ENCODE data around the gene CNTN2.

CNTN2 gene

DNA sequence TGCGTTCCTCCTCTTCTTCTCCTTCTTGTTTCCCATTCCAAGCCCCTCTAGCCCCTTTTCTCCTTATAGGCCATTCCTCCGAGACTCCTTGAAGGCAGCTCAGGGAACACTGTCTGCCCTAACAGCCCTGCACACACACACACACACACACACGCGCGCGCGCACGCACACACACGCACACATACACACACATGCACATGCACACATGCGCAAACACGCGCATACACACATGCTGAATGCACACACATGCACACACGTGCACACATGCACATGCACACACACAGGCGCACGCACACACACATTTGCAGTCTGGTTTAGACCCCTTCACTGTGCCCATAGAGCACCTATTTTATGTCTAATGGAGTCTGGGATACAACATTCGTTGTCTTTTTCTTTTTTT, 17.8 kb upstream of the CNTN2 start:
- DNase-seq, result no peak

DNA sequence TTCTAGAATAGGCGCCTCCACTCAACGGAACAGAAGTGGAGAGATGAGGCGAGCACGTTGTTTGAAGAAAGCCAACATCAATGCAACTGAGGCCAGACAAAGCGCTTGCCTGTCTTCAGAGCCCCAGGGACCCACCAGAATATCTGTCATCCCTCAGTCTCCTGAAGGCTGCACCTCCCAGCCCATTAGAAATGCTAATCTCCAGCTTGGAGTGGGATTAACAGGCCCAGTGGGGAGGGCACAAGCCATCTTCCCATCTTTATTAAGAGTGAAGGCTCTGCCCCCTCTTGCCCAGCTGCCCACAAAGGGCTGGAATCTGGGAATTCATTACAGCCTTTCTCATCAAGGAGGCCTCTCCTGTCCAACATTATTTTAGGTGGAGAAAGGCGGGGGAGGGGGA, 16.8 kb upstream of the CNTN2 start:
- DNase-seq, result no peak

DNA sequence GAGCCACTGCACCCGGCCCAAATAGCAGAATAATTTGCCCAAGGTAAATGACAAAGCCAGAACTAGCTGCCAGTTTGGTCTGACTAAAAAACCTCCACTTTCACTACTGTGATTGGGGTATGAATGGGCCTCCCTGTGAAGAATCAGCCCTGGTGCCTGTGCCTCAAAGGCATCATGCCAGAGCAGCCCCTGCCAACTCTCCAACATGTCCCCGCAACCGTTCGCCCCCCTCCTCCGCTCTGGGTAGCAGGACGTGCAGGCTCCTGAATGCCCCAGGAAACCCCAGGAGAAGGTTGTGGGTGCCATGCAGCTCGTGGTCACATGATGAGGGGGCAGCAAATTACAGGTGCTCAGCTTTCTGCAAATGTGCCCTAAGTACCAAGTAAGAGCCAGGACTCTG, 14.6 kb upstream of the CNTN2 start:
- no peak for DNase-seq

DNA sequence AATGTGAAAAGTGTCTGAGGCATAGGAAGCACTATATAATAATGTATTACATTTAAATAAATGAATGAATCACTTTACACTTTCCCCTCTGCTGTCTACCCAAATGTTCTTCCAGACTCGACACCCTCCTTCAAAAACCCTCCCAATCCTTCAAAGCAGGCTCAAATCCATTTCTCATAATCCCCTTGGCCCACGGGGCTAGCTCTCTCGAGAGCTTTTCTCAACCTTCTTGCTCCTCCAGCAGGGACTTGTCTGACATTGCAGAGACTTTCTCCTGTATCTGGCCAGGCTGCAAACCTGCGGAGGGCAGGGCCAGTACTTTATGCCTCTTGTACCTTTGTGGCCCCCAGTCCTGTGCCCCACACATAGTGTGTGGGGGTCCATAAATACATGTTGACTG, 14.1 kb upstream of the CNTN2 start:
- DNase-seq, result no peak

DNA sequence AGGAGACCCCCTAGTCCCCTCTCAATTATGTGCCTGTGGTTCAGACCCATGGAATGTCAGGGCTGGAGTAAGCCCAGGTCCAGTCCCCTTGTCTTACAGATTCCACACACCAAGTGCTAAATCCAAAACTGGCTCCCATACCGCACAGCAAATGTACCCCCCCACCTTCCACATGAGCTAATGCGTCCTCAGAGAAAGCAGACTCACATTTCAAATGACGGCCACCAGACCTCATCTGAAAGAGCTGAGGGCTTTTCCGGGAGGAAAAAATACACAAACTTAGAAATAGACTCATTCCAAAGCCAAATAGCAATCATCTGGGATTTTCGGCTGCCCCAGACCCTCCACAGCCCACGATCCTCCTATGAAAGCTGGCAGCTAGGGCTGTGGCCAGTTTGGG, 12.8 kb upstream of the CNTN2 start:
- no peak for DNase-seq

DNA sequence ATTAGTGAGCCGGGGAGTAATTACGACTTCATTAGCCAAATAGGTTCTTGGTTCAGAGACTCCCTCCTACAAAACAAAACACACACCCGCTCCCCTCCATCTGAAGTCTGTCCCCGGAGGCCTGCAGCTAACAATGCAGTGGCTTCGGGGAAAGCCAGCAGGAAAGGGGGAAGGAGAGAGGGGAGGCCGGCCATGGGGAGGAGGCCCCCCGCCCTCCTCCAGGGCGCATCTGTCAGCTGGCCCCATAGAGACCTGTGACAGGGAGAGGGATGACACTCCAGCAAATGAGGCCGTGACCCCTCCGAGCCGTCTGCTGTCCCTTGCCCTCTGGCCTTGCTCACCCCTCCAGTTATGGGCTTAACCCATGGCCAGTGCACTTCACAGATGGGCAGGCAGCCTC, 12.1 kb upstream of the CNTN2 start:
- DNase-seq, result no peak

DNA sequence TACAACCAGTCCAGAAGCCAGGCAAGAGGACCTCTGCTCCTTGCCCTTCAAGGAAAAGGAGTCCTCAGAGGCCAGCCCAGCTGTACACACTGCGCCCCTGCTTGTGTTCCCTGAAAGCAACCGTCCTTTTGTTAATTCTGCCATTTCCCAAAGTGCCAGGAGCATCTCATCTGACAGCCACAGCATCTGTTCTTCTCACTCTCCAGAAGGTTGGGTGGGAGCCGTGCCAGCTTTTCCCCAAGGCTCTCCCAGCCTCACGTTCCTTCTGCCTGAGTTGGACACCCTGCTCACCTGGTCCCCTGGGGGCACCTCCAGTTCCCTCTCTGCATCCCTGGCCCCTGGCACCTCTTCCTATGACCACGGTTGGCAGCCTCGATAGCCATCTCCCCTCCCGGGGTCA, 10.5 kb upstream of the CNTN2 start:
- no peak for DNase-seq

DNA sequence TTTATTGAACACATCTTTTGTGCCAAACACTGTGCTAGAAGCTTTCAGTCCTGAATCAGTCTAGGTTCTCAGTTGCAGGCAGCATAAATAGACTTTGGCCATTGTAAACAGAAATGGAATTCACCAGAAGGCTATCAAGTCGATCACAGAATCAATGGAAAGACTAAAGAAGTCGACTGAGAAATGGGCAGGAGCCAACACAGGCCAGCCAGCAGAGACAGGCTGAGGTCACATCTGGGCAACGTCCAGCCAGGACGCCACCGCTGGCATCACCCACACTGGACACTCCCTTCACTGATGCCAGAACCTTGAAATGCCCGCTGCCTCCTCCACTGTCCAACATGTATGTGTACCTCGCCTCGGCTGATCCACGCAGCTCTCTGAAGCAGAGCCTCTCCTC, 5.5 kb upstream of the CNTN2 start:
- DNase-seq, result no peak

DNA sequence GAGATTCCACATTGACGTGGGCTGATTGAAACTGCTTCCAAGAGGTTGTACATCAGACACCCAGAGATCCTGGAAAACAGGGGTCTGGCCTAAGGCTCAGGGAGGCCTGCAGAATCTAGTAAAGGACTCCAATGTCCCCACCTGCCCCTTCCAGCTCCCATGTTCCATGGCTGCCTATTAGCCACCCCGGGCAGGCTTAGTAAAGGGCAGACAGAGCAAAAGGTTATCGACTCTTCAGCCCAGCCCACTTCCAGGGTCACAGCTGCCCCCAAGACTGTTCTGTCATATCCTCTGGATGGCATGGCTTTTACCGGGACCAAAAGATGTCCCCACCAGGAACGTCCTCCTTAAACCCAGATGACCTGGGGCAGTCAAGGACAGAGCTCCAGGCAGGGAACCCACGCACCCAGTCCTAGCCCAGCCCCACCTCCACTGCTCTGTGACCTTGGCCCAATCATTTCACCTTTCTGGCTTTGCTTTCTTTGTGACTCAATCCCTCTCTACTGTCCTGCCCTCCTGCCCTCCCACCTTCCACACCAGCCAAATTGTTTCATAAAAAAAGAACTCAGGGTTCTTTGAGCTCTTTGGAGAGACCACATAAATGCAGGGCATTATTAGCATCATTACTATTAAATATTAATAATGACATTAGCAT, 4.8 kb upstream of the CNTN2 start:
- no peak for DNase-seq

DNA sequence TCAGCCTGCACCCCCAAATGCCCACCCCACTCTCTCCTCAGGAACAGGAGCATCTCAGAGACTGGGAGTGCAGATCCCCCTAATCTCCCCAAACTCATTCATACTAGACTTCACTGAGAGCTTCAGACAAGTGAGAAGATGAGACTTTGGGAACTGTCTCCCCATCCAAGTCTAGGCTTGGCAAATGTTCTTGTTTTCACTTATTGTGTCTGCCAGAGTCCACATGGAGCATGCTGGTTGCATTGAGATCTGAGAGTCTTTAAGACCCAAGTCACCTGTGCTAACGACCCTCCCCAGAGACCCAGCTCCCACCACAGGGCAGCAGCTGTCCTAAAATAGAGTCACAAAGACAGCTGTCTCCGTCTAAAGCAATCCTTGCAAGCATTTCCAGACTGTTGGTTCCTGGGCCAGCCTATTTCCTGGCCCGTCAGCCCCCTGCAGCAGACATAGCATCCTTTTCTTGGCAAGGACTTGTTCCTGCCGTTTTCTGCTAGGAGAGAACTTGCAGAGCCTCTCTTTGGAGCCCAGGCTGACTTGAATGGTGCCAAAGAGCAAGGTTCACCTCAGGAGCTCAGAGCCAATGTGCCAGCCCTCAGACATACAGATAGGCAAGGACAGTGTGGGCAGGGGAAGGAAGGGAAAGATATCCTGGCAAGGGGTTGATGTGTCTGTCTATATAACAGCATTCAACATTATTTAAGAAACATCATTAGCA, 1.9 kb upstream of the CNTN2 start:
- no peak for DNase-seq

DNA sequence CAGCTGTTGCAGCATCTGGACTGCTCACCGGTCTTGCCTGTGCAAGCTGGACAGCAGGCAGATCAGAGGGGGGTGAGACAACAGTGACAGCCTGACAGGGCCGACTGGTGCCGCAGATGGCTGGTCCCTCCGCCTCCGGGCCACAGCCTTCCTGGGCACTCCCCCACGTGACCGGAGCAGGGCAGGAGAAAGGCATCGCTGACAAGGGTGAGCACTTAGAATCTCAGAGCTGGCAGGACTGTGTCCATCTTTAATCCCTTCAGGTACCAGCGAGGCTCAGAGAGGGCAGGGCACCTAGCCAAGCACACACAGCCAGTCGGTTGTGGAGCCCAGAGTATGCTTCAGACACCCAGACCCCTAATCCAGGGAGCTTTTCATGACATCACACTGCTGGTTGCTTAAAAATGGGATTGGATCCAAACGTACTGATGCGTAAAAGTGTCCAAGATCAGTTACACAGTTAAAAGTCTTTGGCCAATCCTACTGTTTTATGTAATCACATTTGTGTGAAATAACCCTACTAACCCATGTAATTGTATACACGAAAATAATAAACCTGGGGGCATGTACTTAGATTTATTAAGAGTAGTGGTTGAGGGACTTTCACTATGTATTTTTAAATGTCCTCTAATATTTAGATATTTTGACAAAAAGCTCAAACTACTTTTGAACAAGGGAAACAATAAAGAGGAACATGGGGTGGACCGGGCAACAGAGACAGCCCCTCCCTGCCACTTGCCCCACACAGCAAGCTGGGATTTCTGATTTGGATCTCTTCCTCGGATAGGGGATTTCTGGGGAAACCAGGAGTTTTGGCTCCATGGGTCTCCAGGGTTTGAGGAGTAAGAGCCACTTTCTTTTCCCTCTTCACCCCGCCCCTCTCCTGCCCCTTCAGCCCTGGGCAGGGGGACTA, 758 bp upstream of the CNTN2 start:
- DNase-seq, result no peak

DNA sequence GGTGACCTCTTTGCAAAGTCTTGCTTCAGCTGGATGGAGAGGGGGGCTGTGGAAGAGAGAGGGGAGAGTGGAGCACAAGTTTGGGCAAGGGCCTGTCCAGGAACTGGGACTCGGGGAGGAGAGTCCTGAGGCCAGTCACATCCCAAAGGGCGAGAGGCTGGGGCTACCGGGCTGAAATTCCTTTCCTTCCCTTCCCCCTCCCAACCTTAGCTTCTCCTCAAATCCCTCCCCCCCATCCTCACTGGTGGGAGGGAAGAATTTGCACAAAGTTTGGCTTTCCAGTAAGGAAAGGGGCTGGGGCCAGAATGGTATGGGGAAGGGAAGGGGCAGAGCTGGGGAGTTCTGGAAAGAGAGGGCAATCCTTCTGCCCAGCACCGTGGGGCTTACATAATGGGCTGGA, 854 bp downstream of the CNTN2 start:
- no peak for DNase-seq

DNA sequence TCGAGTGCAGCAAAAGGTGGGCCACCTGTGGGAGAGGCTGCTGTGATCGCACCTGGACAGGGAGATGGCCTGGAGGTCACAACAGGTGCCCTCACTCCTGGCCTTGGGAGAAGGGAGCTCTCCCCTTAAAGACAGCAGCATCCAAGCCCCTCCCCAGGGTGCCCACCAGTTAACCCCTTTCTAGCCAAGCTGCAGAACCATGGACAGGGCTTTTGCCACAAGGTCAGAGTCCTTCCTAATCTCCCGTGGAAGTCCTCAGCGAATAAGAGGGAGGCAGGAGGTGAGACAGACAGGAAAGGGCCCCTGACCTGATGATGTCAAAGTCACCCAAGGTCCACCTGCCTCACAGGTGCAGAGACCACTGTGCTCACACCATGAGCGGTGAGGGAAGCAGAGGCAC, 1.7 kb downstream of the CNTN2 start:
- DNase-seq, result no peak

DNA sequence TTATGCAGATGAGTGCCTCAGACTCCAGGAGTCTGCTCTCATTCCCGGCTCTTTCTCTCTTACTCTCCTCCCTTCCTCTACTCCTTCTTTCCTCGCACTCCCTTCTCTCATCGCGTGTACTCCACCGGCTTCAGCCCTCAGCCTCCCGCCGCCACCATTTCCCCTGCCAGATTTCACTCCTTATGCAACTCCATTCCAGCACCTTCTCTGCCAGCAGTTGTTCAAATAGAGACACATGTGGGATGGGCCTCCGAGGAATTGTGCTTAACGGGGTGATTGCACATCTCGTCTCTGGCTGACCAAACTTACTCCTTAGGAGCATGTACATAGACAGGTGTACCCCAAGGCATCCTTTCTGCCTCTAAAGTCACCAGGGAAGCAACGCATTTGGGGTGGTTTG, 2.1 kb downstream of the CNTN2 start:
- DNase-seq, result no peak

DNA sequence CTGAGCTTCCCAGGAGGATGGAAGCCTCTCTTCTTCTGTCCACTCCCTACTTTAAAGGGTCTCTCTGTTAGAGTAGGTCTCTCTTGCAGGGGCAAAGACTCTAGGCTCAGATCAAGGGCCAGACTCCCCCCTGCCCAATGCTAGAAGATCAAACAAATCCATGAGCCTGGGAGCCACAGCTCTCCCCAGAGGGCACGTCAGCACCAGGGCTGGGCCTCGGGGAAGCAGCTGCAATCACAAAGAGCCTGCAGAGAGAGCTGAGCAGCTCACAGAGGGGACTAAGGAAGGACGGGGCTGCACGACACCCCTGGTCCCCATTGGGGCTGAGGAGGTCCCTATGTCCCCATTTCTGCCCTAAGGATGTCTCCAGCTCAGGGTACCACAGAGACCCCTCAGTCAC, 3.9 kb downstream of the CNTN2 start:
- DNase-seq, result no peak

DNA sequence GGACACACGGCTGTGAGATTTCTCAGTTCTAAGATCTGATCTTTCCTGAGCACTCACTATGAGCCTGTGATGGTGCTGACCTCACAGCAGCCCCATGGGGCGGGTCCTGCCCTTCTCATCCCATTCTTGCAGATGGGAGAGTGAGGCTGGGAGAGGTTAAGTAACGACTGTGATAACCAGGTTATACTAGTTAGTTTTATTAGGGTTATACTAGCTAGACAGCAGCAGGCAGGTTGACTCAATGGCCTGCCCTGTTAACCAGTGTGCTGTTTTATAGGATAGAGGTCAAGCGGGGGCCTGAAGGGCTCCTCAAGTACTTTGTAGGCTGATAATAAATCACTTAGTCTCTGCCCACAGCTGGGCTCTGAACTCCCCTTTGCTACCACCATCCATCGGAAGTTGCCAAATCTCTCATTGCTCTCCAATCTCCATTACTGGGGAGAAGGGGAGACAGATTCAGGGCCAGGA, 4.8 kb downstream of the CNTN2 start:
- DNase-seq, result no peak

DNA sequence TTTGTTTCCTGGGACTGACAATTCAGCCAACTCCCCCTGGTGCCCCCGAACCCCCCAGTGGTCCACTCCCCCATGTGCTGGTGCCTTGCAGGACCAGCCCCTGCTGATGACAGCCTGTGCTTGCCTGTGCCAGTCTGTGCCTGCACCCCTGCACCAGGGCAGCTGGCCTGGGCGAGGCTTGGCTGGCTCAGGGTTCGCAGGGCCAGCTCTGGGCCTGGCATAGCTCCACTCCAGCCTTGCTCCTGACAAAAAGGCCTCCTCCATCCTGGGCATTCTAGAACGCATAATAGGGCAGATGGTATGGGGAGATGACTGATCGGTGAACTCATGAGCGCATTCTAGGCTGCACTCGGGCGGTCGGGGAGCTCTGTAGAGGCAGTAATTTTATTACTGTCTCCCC, 5.4 kb downstream of the CNTN2 start:
- DNase-seq, result no peak

DNA sequence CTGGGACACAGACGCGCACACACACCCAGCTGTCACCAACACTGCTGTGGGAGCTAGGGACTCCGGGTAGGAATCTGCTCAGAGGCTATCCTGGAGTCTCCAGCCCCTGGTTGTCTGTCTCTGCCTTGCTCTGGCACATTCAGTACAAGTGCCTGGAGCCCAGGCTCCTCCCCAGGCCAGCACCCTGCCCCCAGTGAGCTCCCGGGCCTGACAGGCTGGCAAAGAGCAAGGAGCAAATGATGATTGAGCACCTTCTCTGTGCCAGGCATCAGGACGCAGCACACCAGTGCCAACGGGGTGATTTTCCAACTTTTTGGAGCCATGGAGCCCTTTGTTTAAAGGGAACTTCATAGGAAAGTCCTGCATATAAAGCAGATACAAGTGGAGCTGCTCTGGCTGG, 6.5 kb downstream of the CNTN2 start:
- no peak for DNase-seq

DNA sequence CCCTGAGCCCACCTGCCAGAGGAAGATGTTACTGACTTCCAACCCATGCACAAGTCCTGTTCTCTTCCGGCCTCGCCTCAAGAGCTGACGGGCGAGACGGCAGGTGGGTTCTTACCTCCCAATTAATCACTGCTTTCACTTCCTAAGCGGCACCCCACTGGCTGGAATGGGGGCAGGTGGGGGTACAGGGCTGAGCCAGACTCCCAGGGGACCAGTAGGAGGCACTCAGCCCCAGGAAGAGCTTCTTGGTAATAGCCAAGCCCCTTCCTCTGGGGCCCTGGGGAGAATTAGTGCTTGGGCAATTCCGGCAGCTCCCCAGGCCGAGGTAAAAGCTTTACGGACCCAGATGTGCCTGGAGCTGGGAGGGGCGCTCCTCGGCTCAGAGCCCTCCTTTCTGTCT, 9.7 kb downstream of the CNTN2 start:
- no peak for DNase-seq

DNA sequence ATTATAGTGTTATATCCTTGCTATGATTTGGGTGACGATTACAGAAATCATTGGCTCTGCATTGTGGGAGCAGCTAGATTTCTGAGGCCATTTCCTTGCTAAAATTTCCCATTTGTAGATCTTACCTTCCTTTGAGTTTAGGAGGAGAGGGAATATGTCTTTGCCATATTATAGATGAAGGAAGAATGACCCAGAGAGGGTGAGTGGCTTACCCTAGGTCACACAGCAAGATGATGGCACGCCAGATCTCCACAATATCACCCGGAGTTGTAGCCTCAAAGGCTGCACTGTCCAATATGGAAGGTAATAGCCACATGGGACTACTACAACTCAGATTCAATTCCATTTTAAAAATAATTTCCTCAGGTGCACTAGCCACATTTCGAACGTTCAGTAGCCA, 10.3 kb downstream of the CNTN2 start:
- no peak for DNase-seq

DNA sequence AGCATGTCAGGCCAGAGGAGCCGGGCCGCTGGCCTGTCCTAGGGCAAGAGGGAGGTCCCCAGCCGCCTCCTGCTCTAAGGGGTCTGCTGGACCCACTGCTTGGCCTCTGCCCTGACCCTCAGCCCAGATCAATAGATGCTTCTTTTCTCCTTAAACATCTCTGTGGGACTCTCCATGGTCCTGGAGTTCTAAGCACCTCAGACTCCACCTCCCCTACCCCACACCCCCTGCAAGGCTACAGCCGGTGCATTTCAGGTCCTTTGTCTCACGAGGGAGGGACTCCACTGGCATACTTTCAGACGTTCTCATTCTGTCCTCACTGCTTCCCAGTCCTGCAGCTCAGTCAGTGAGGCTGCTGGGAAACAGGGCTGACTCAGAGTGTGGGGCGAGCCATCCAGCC, 11.0 kb downstream of the CNTN2 start:
- no peak for DNase-seq

DNA sequence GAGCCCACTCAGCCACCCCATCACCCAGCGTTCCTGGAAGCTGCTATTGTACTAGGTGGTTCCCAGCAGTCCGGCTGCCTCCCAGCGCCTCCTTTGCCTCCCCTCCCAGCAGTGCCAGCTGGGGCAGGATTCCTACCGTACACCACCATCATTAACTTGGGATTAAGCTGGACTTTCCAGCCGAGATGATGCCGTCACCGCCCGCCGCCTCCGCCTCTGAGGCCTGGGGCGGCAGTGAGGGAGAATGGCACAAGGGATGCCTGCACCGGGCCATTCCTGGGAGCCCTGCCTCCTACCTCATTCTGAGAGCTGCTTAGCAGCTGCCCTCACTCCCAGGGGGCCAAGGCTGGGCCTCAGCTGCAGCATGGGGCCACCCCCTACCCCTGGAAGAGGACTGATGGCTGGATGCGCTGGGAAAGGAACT, 13.2 kb downstream of the CNTN2 start:
- DNase-seq, result no peak

DNA sequence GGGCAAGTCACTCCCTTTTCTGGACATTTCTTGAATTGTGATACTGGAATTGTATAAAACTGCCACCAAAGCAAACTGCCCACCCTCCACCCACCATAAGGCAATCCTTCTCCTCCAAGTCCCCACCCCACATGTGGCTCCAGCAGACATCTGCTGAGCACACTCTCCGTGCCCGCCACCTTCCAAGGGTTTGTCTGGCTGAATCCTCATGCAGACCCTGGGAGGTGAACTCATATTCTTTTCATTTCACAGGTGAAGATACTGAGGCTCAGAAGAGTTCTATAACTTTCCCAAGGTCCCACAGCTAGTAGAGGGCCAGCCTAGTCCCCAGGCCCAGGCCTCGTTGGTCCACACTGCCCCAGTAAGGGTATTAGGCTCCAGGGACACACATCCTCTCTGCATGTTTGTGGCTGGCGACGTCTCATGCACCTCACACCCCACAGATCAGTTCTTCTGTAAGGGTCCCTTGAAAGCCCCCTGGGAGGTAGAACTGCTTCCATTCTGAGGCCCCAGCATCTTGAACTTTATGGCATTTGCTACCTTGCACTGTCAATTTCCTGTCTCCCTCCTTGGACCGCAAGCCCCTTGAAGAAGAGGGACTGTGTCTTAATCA, 14.1 kb downstream of the CNTN2 start:
- DNase-seq, result no peak

All from NCI-H1105 treated with DMSO at 0.1 percent for 48 hours (cell line).